HG03378 (cell line): ENCODE data around the gene GSDME.
A peak's percentile ranks its signal among the peaks of the same experiment; 100 is the strongest.

Experiments used
- ATAC-seq: cut with Tn5 transposase; IDR thresholded peaks from one replicate; pipeline ENCODE4 v1.9.1; 2021; ENCODE audit warnings: mild to moderate bottlenecking, moderate library complexity; ENCODE audit not compliant: unreplicated experiment

GSDME gene

DNA sequence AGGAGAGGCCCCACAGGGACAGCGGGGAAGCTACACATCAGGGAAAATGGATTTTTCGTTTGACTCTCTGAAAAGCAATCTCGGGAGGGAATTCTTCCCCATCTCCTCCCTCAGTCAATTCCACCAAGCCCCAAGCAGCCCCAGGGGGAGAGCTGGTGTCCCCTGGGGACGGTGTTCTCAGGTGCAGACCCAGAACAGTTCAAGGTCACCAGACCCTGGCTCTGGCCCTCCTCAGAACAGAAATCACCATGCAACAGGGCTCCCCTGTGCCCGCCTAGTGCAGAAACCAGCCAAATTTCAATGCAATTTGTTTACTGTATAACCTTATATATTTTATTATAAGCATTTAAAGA is 34.1 kb downstream of the GSDME start:
- no peak for ATAC-seq

DNA sequence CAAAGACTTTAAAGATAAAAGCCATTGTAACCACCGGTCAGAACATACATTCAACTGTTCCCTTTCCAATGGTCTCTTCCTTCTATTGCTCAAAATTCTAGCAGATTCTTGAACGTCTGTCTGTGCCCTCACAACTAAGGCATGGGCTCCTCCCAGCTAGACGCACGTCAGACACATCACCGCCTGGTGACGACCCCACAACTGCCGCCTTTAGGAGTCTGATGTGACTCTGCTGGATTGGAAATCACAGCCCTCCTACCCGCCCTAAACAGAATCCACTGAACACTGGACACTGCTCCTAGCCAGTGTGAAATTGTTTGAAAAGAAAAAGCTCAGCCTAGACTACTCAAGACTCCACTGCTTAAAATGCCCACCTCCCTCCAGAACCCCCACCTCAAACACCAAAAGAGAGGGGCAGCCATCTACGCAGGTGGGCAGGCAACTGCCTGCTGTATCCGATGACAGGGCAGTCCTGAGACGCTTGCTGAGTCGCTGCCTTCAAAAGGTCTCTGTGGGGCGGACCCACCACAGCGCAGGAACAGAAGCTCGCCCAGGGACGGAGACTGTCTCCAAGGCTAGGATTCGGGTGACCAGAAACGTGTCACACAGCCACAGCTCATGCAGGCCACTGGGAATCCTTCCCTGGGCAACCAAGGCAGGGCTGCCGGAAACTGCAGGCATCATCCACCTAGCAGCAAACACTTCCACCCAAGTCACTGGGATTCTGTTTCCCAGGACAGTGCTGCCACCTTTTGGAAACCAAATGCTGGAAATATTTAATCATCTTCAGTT is 34.7 kb downstream of the GSDME start:
- no peak for ATAC-seq

DNA sequence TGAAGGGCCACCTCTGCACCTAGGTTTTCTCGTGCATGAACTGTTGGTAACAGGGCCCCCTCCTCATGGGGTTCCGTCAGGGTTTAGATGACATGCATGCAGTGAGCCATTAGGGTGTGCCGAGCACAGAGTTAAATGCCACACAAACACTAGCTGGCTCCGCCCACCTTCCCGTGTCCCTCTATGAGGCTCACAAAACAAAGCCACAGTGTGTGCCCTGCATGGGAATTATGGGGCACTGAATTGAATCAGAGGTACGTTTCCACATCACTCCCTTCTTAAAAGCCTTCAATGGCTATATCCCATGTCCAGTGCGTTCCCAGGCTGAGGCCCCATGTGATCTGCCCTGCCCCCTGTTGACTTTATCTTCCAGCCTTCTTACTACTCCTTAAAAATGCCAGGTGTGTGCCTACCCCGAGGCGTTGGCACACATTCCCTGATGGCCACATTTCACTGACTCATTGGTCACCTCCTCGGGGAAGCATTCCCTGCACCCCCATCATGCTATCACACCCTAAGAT is 35.7 kb downstream of the GSDME start:
- no peak for ATAC-seq

DNA sequence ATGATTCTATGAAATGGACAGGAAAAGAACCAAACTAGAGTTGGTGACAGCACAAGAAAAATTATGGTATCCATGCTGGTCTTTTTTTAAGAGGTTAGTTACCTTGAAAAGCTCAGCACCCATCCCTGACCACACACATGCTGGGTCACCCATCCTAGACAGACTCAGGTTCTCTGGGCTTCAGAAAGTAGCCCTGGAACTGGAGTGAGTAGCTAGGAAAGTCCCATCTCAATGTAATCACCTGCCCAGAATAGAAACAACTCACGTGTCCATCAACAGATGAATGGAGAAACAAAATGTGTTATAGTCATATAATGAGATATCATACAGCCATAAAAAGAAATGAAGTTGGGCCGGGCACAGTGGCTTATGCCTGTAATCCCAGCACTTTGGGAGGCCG is 37.0 kb downstream of the GSDME start:
- no peak for ATAC-seq

DNA sequence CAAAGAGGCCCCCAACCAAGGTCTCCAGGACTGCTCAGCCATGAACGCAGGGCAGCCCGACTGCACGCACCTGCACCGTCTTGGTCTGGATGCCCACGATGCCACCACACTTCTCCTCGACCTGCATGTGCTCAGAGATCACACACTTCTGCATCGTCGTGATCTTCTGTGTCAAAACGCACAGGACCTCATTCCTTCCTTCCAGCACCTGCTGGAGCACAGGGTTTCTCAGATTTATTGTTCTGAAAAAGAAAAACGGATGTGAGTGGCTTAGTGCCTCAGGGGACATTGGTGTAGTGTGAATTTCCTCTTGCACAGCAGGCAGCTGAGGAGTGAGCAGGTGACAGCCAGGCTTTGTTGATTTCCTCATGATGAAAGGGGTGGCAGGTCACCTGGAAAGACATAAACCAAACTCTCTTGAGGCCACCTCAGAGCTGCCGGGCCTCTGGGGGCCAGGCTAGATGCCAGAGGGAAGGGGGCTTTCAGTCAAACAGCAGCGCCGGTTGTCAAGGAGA is 38.2 kb downstream of the GSDME start:
- peak; percentile 60 for ATAC-seq

DNA sequence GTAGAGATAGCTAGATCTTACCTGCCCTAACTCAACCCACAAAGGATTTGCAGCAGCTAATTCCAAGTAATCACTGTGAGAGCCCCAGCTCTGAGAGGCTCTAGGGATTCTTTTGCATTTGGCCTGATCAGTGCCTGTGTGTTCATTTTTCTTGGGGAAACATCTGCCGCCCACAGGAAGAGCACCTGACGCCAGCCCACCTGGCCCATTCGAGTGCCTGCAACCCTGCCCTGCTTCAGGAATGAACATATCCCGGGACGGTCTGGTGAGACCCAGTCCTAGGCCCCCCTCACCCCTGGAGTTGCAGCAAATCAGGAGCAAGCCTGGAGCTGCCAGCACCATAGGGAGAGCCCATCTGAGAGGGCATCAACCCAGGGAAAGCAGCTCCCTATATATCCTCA is 38.8 kb downstream of the GSDME start:
- ATAC-seq, result no peak

DNA sequence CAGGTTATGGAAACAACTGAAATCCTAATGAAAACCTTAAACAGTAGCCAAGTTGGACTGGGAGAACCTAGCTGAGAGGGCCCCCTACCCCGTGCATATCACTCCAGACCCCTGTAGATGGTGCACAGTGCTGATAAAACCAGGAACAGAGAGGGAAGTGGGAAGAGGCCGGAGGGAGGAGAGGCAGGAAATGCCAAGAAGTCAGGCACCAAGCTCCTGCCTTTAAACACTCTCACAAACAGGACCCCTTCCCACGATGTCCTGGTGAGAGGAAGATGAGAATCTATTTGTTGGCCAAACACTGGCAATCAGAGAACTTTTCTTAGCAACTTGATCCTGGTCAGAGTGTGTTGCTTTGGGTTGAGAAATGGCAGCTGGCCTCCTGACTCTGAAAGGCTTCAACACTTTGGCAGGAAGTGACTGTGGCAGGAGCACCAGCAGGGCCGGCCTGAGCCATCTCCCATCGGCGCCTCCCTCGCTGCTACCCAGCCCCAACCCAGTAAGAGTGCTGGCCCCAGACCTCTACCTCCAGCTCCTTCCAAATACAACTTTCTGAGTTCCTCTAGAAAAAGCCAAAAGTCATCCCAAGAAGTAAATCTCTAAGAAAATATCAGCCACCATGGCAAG is 39.5 kb downstream of the GSDME start:
- no peak for ATAC-seq

DNA sequence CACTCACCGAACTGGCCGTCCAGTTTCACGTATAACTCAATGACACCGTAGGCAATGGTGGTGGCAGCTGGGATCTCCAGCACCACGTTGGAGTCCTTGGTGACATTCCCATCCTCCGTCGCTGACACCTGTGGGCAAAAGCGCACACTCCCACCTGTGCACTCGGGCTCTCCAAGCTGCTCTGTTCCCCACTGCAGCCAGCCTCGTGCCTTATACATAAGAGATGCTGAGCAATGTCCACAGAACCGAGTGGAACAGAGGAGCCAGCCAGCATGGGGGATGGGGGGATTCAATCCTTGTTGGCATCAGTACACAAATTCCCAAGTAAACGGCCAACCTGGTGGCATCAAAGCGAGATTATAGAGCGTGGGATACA is 40.0 kb downstream of the GSDME start:
- no peak for ATAC-seq

DNA sequence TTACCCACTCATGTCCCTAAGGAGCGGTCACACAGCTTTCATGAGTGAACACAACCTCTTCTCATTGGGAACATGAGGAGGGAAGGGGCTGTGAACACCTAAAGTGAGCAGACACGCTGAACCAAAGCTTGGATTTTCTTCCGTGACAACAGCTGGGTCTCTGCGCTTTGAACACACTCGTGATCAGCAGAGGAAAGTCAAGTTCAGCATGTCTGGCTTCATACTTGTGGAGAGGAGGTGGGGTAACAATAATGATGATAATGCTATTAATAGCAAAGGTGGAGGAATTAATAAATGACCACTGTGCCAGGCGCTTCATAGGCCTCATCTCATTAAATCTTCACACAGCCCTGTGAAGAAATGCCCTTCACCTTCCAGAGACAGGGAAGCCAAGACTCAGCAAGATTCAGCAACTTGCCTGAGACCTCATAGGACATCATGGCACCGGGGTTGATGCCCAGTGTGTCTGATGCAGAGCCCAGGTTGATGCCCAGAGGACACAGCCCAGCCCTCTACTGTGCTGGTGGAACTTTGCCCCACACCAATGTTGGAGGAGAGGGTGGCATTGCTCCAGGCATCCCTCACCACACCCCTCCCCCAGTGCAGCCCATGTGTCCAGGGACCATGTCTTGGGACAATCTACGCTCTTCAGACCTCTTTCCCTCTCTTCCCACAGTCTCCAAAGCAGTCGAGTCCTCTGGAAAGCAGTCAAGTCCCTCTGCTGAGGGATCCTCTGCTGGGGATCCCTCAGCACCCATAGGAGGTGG is 40.6 kb downstream of the GSDME start:
- ATAC-seq, result no peak

DNA sequence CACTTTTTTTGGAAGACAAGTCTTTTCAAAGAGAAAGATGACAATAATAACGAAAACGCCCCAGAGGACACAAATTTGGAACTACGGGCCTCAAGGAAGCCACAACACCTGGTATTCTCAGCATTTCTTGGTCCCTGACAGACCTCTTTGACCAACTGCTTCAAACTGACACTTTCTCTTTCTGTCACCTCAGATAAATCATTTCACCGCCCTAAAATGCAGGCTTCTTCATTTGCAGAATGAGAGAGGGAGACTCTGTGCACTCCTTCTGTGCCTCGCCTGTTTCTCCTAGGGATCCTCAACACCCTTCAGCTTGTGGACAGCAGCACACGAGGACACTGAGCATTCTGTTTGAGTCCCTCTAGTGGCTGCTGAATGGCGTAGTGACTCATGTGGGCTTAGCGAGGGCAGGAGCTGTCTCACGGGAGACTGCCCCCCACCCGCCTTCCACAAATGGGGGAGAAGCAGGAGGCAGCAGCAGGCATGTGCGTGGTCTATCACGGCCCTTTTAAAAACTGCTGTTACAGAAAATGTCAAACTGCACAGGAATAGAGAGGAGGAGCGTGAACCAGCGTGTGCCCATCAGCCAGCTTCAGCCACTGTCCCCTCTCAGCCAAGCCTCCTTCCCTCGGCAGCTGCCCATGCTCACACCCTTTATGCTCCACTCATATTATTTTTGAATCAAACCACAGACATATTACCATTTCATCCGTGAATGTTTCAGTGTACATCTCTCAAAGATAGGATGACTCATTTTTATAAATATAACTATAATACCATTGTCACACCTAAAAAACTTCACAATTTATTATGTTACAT is 41.4 kb downstream of the GSDME start:
- ATAC-seq, result peak; percentile 54

DNA sequence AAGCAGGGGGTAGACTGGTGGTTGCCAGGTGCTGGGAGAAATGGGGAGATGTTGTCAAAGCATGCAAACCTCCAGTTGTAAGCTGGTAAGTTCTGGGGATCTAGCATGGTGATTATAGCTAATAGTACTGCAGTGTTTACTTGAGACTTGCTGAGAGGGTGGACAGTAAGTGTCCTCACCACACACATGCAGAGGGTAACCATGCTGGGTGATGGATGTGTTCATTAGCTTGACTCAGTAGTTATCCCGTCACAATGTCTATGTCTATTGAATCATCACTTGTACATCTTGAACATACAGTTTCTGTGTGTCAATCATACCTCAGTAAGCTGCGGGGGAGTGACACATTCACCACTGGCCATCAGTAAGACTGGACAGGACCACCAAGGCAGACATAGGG is 42.1 kb downstream of the GSDME start:
- ATAC-seq, result no peak

DNA sequence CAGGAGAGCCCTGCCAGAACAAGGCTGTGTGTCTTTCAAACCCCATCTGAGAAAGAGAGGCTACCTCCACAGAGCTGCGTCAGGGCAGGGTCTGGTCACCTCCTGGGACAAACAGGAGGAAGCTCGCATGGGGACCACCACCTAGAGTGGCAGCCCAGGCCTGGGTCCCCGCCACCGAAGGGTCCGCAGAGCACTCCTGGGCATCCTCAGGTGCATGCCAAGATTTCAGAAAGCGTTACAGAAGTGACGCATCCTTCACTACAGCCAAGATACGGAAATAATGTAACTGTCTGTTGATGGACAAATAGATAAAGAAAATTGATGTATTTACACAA is 42.6 kb downstream of the GSDME start:
- no peak for ATAC-seq

DNA sequence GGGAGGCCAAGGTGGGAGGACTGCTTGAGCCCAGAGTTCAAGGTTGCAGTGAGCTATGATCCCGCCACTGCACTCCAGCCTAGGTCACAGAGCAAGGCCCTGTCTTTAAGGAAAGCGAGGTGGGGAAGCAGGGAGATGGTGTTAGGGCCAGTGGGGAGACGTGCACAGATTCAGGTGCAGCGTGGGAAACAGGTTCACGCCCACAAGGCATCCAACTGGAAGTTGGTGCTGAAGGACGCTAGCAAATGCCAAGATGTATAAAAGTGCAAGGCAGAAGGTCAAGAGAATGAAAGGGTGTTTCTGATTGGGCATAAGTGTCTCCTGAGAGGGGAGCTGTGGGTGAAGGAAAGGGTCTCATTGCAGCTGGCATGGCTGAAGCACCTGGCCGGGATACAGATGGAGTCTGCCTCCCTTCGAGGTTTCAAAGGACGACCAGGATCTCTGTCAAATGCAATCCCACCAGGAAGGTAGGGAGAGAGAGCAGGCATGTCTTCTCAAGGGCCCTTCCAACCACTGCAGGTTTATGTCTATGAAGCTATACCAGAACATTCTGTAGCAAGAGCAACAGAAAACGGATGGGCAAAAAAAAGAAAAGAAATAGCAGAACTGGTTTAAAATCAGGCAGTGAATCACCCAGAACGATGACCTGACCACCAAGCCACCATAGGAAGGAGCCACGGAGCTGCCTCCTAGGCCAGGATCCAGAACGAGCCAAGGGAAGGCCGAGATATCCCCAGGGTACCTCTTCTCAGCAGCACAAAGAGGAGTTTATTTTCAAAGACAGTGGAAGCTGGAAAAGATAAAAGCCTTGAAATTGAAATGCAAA is 43.2 kb downstream of the GSDME start:
- no peak for ATAC-seq

DNA sequence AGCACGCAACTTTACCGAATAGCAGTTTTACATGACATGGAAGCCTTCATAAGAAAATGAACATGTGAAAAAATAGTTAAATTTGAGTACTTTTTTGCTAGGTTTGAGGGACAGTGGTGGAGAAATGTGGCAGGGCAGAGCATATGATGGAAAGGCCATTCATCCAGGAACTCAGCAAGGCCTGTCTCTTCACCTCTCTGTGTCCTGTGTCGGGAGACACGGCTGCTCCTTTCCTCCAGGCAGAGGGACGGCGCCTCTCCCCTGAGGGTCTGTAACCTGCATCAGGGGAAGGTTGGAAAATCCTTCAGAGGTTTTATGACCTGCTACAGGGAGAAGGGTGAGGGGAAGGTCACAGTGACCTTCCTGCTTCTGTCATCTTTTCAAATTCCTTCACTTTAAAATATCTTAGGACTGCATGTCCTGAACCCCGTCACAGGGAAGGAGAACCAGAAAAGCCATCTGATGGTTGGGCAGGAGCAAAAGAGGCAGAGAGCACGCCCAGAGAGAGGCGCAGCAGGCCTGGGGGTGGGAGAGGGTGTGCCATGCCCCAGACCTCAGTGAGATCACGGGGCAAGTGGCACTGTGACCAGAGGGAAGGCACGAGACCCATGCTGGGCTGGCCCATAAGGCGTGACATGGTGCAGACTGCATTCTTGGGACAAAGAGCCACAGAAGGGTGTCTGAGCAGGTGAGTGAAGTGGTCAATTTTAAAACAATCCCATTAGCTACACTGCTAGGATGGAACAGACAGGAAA is 44.0 kb downstream of the GSDME start:
- no peak for ATAC-seq

DNA sequence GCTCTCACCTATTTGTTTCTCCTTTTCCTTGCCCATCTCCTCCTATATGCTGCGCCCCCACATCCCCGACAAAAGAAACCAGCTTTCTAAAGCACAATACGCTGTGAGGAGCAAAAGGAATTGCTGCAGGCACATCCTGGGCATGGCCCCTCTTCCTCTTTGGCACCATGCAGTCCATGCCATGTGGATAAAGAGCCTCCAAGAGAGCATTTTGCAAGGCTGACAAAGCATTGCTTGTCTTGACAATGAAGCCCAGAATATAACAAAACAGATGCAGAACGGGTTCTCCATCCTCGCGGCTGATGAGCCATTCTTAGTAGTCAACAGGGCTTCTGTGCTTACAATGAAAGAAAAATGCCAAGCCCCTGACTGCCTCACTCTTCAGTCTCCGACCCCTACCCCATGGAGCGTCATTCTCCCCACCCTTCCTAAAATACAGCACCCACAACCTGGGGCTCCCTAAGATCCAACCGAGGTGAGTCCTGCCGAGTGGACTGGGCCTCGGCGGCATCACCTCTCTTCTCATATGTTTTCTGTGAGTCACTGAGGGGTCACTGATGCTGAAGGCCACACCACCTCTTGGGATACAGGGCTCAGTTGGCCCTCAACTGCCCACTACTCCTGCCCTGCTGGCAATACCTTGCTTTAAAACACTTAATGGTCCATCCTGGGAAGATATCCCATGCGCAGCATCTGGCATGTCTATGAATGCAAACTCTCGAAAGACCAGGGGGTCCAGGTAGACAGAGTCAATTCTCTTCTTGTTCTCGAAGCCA is 47.5 kb downstream of the GSDME start:
- ATAC-seq, result no peak

DNA sequence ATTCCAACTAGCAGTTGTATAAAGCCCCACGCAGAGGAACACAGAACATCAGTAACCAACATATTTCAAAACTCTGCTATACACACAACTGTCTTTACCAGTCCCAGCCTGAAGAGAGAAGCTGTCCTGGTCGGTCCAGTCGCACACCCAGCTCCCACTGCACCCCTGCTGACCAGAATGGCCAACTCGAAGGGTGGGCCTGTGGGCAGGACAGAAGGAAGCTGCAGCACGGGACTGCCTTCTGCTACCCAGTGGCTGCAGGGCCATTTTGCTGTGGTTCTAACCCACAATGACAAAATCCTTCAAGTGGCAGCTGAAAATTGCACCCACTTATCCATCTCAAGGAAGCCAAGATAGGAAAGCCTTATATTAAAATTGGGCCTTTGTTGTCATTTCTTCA is 48.2 kb downstream of the GSDME start:
- no peak for ATAC-seq

DNA sequence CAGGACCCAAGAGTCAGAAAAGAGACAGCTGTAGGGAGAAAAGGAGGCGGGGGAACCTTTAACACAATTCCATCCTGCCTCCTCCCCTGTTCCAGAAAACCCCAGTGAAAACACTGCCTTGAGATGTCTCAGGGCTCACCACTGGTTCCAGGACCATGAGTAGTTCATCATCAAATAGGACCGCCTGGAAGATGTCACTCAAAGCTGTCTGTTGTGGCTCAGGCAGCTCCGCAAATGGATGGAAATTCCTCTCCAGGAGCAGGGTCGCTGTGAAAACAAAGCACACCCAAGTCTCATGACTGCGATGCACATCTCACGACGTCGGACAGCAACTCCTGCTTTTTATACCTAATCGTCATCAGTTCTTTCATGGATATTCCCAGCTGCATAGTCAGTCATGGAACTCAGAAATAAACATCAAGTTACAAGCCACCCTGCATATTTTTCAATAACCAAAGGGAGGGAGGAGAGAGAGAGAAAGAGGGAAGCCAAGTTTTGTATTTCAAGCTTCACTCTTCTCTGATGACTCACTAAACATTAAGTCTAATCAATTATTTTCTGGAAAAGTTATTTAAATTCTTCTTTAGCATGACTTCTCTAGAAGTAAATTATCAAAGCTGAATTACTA is 49.2 kb downstream of the GSDME start:
- ATAC-seq, result no peak
